Fibroblast of skin of left biceps (primary cell): Measurements from ENCODE around the gene RPL10.

Experiments used
- DNase-seq, 2 experiments: peaks; one replicate each; pipeline ENCODE4 v3.0.0-alpha.2; 2013; ENCODE audit warnings: low read depth in 2 of 2

Gene RPL10

GRCh38 chrX:154401045-154401799, 3.0 kb downstream of the RPL10 start:
- DNase-seq, result no peak

GRCh38 chrX:154401918-154402621, 3.9 kb downstream of the RPL10 start:
- DNase-seq, result no peak

GRCh38 chrX:154402622-154403127, 4.5 kb downstream of the RPL10 start:
- no peak for DNase-seq

GRCh38 chrX:154403192-154403591, 5.0 kb downstream of the RPL10 start:
- no peak for DNase-seq

GRCh38 chrX:154403858-154404257, 5.7 kb downstream of the RPL10 start:
- no peak for DNase-seq

- no peak for DNase-seq
Measured at GRCh38 chrX:154404625-154405192, 6.5 kb downstream of the RPL10 start.

GRCh38 chrX:154408659-154409221, 10.6 kb downstream of the RPL10 start:
- no peak for DNase-seq

- DNase-seq, result no peak
Measured at GRCh38 chrX:154409222-154409871, 11.2 kb downstream of the RPL10 start, which contains the start of gene DNASE1L1. Gene DNASE1L1 (minus strand): TSS chrX:154409254. CDS start chrX:154405568, 3,686 bp downstream.

GRCh38 chrX:154411981-154412340, 13.8 kb downstream of the RPL10 start:
- DNase-seq, result no peak

GRCh38 chrX:154412468-154412867, 14.3 kb downstream of the RPL10 start:
- no peak for DNase-seq

GRCh38 chrX:154413142-154413541, 15.0 kb downstream of the RPL10 start:
- DNase-seq, result no peak

- DNase-seq, result no peak
Measured at GRCh38 chrX:154417157-154417556, 19.0 kb downstream of the RPL10 start.

- no peak for DNase-seq
Measured at GRCh38 chrX:154419189-154419588, 21.0 kb downstream of the RPL10 start.

GRCh38 chrX:154419688-154420401, 21.7 kb downstream of the RPL10 start:
- no peak for DNase-seq

GRCh38 chrX:154420402-154420756, 22.2 kb downstream of the RPL10 start:
- no peak for DNase-seq

GRCh38 chrX:154426916-154427770, 29.0 kb downstream of the RPL10 start:
- DNase-seq, result no peak

- peak; percentile 85 for DNase-seq
Measured at GRCh38 chrX:154428176-154429171, 30.3 kb downstream of the RPL10 start, which contains the start of gene ATP6AP1. Gene ATP6AP1 (plus strand): TSS chrX:154428677. CDS start chrX:154428693, 16 bp downstream.

GRCh38 chrX:154429711-154430110, 31.5 kb downstream of the RPL10 start:
- DNase-seq, result no peak

GRCh38 chrX:154430479-154430878, 32.3 kb downstream of the RPL10 start:
- no peak for DNase-seq
